ENCODE results near the gene HLA-DRB1.

Gene HLA-DRB1

DNA sequence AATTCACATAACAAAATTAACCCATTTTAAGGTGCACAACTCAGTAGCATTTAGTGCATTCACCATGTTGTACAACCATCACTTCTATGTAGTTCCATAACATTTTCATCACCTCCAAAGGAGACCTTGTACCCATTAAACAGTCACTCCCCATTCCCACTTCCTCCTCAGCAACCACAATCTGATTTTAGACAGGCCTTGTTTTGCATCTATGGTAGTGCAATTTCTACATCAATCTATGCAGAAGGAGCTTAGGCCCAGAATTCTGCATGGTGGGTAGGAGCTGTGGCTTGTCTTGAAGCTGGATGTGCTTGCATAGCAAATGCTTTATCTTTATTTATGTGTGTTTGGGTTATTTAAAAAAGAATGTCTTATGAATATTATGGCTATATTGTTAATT lies 34.0 kb upstream of the HLA-DRB1 start:
- TF ChIP-seq FOXP2 (optimal IDR thresholded peaks at IDR 0.05; ENCODE audit: borderline replicate concordance, extremely low read depth, extremely low read length, insufficient read depth) (no peak), SIN3A (IDR thresholded peaks at IDR 0.05; ENCODE audit: borderline replicate concordance, insufficient read depth, low read length) (no peak), TAF1 (IDR thresholded peaks at IDR 0.05; ENCODE audit: borderline replicate concordance, insufficient read depth, low read length) (no peak), POLR2AphosphoS5 (IDR thresholded peaks at IDR 0.05; ENCODE audit: low read depth, low read length) (no peak)
- TF ChIP-seq, protein P1, sequence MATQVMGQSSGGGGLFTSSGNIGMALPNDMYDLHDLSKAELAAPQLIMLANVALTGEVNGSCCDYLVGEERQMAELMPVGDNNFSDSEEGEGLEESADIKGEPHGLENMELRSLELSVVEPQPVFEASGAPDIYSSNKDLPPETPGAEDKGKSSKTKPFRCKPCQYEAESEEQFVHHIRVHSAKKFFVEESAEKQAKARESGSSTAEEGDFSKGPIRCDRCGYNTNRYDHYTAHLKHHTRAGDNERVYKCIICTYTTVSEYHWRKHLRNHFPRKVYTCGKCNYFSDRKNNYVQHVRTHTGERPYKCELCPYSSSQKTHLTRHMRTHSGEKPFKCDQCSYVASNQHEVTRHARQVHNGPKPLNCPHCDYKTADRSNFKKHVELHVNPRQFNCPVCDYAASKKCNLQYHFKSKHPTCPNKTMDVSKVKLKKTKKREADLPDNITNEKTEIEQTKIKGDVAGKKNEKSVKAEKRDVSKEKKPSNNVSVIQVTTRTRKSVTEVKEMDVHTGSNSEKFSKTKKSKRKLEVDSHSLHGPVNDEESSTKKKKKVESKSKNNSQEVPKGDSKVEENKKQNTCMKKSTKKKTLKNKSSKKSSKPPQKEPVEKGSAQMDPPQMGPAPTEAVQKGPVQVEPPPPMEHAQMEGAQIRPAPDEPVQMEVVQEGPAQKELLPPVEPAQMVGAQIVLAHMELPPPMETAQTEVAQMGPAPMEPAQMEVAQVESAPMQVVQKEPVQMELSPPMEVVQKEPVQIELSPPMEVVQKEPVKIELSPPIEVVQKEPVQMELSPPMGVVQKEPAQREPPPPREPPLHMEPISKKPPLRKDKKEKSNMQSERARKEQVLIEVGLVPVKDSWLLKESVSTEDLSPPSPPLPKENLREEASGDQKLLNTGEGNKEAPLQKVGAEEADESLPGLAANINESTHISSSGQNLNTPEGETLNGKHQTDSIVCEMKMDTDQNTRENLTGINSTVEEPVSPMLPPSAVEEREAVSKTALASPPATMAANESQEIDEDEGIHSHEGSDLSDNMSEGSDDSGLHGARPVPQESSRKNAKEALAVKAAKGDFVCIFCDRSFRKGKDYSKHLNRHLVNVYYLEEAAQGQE (IDR thresholded peaks at IDR 0.05; ENCODE audit: insufficient read depth in 1 of 2, low read depth in 2 of 2, low read length in 2 of 2) = no peak

DNA sequence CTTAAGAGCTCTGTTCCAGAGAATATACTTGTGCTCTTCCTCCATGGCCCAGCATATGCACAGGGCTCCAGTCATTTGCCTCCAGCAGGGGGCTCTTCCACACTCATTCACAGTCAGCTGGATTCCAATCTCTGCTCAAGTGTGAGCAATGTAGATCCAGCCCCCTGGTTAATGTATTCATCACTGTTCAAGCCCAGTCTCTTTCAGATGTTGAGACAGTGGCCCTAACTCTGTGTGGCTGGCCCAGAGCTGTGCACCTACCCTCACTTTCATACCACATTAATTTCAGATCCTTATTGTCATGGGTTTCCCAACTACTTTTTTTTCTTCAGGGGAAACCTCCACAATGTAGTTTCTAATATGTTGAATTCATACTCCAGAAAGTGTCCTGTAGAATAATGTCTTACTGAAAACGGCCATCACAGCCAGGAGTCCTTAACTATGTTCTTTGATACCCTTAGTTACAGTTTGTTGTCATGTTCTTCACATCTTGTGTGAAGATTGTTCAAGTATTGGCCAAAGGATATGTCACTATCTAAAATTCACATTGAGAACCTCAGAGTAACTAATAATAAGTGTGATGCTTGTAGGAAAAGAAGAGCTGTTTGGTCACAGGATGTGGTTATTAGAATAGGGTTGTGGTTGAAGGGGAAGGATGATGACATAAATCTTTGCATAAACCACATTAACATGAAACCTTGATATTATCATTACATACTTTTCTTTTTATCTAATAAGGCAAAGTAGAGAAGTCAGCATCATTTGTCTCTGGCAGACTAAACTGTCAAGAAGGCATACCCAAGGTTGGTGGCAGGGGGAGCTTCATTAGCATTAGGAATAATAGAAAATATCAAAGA lies 33.1 kb upstream of the HLA-DRB1 start:
- TF ChIP-seq, protein P1 (IDR thresholded peaks at IDR 0.05; ENCODE audit: insufficient read depth in 1 of 2, low read depth in 2 of 2, low read length in 2 of 2) = no peak
- no peak for TF ChIP-seq SIN3A (IDR thresholded peaks at IDR 0.05; ENCODE audit: borderline replicate concordance, insufficient read depth, low read length)
- TF ChIP-seq FOXP2 (optimal IDR thresholded peaks at IDR 0.05; ENCODE audit: borderline replicate concordance, extremely low read depth, extremely low read length, insufficient read depth) = no peak
- TF ChIP-seq POLR2AphosphoS5 (IDR thresholded peaks at IDR 0.05; ENCODE audit: low read depth, low read length) = no peak
- TF ChIP-seq TAF1 (IDR thresholded peaks at IDR 0.05; ENCODE audit: borderline replicate concordance, insufficient read depth, low read length) = no peak

DNA sequence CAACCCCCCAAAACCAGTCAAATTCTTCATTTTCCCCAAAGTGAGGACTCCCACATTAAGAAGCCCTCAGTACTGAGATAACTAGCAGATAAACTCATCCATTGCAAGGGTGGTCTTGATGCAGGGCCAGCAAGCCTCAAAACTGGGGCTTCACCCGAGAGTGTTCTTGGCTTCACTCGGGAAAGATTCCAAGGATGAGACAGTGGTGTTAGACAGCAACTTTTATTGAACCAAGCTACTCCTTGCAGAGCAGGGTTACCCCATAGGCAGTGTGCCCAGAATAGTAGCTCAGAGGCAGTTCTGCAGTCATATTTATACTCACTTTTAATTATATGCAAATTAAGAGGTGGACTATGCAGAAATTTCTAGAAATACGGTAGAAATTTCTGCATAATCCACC lies 31.7 kb upstream of the HLA-DRB1 start:
- TF ChIP-seq TAF1 (IDR thresholded peaks at IDR 0.05; ENCODE audit: borderline replicate concordance, insufficient read depth, low read length) (no peak), POLR2AphosphoS5 (IDR thresholded peaks at IDR 0.05; ENCODE audit: low read depth, low read length) (no peak), FOXP2 (optimal IDR thresholded peaks at IDR 0.05; ENCODE audit: borderline replicate concordance, extremely low read depth, extremely low read length, insufficient read depth) (no peak), SIN3A (IDR thresholded peaks at IDR 0.05; ENCODE audit: borderline replicate concordance, insufficient read depth, low read length) (no peak)
- TF ChIP-seq, protein P1 (IDR thresholded peaks at IDR 0.05; ENCODE audit: insufficient read depth in 1 of 2, low read depth in 2 of 2, low read length in 2 of 2) = no peak

DNA sequence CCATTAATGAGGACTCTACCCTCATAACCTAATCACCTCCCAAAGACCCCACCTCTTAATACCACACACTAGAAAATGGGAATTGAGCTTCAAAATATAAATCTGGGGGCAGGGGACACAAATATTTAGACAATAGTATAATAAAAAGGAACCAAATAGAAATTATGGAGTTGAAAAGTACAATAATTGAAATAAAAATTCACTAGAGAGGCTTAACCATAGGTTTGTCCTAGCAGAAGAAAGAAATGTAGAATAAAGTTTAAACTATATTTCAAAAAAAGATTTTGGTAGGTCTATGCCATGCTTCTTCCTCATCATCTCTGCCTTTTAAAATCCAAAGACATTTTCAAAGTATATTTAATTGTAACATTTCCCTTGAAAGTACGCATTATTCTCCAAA lies 28.1 kb upstream of the HLA-DRB1 start:
- TF ChIP-seq, protein P1 (IDR thresholded peaks at IDR 0.05; ENCODE audit: insufficient read depth in 1 of 2, low read depth in 2 of 2, low read length in 2 of 2) = no peak
- no peak for TF ChIP-seq SIN3A (IDR thresholded peaks at IDR 0.05; ENCODE audit: borderline replicate concordance, insufficient read depth, low read length)
- no peak for TF ChIP-seq POLR2AphosphoS5 (IDR thresholded peaks at IDR 0.05; ENCODE audit: low read depth, low read length)
- TF ChIP-seq TAF1 (IDR thresholded peaks at IDR 0.05; ENCODE audit: borderline replicate concordance, insufficient read depth, low read length) = no peak
- TF ChIP-seq FOXP2 (optimal IDR thresholded peaks at IDR 0.05; ENCODE audit: borderline replicate concordance, extremely low read depth, extremely low read length, insufficient read depth) = no peak
